SKM-1 (cell line): ENCODE results near the gene ADGRD1.

Experiments used
- DNase-seq: peaks from one replicate; lab custom pipeline; 2025; ENCODE audit not compliant: unreplicated experiment; lab: John Stamatoyannopoulos, UW

Gene ADGRD1

DNA sequence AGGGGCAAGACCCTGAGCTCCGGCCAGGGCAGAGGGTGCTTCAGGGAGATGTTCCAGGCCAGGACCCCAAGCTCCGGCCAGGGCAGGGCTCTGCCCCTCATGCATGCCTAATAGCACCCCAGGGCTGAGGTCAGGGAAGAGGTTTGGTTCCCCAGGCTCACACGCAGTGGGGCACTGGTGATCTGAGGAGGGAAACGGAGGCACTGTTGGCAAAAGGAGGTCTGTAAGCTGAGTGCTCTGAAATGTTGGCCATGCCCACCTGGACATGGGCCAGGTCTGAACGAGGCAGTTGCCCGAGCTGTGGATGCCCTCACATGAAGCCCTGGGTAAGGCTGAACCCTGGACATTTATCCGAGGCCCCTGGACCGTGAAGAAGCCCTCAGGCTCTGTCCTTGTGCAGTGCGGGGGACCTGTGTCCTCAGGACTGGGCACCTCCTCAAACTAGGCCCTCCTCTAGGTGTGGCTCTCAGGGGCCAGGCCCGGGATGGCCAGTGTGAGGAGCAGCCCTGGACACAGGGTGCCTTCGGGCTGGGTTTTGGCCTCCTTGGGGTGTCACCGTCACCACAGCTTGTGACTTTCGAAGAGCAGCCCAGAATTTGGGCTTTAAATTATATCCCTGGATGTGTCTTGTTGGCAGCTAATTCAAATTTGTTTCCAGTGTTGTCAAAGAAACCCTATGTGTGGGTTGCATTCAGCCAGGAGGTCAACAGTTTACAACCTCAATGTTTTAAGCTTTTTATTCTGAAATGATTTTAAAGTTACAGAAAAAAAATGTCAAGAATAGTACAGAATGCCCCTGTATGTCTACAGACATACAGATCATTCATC lies 66.8 kb downstream of the ADGRD1 start:
- no peak for DNase-seq

- no peak for DNase-seq
These were observed 67.4 kb downstream of the ADGRD1 start for GRCh38 chr12:131021154-131021541.

DNA sequence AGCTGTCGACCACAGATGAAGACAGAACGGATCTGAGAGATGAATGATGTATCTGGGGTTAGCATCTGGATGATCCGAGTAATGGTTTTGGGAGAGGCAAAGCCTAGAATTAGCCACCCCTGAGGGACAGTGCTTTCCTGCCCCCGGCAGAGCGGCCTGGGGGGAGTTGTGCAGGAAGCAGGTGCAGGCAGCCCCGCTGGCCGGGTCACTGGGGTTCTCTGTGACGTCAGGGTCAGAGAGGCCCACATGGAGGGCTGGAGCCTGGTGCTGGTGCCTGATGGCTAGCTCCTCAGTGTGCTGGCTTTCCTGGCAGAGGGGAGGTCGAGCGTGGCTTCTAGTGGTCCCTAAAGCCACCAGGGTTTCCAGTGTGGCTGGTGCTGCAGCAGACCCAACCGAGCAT lies 70.3 kb downstream of the ADGRD1 start:
- DNase-seq, result no peak

DNA sequence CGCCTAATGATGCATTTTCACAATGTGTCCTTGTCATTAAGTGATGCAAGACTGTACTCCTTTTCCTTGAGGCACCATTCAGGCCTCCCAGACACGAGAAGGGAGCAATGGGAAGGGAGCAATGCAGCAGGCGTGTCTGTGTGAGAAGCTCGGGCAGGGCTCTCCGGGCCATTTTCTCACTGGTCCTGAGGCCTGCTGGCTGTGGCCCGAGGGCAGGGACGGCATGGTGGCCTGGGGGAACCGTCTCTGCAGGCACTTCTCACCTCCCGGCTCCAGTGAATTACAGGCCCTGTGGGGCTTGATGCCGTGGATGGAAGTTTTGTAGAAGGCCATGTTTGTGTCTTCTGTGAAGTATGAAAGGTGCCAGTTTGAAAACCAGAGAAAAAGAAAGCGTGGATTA lies 71.0 kb downstream of the ADGRD1 start:
- DNase-seq, result no peak

GRCh38 chr12:131025234-131025633 lies 71.5 kb downstream of the ADGRD1 start:
- DNase-seq, result no peak

- no peak for DNase-seq
These were observed 72.4 kb downstream of the ADGRD1 start for GRCh38 chr12:131025939-131026702.

- no peak for DNase-seq
These were observed 73.0 kb downstream of the ADGRD1 start for GRCh38 chr12:131026754-131027153.

GRCh38 chr12:131027264-131027663 lies 73.6 kb downstream of the ADGRD1 start:
- DNase-seq, result no peak

- DNase-seq, result no peak
These were observed 74.3 kb downstream of the ADGRD1 start for GRCh38 chr12:131027876-131028586.

DNA sequence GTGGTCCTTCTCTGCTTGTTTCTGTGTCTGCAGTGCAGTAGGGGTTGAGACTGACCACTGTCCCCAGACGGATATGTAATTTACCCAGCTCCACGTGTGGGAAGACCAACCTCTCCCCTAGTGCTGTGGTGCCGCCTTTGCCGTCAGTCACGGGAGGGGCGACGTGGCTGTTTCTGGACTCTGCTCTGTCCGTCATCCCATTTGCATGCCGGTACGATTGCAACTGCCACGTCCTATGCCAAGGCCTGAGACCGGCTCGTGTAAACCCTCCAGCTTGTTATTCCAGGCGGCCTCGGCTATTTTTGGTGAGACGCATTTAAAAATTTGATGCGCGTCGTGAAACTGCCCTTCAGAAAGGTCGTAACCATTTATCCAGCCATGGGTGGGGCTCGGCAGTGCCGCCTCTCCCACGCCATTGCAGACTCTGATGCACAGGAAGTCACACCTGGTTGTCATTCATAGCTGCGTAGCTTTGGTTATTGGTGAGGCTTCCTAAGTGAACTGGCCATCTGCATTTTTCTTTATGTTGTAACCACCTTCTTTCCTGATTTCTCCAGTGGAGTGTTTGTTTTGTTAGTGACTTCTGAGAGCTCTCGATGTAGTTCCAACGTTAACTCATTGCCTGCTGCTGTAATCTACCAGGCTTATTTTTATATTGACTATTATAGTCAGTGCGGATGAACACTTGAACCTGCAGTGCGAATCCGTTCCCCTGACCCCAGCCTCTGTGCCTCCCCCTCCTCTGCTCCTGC lies 75.1 kb downstream of the ADGRD1 start:
- DNase-seq, result no peak

- no peak for DNase-seq
These were observed 77.0 kb downstream of the ADGRD1 start for GRCh38 chr12:131030472-131031328.

DNA sequence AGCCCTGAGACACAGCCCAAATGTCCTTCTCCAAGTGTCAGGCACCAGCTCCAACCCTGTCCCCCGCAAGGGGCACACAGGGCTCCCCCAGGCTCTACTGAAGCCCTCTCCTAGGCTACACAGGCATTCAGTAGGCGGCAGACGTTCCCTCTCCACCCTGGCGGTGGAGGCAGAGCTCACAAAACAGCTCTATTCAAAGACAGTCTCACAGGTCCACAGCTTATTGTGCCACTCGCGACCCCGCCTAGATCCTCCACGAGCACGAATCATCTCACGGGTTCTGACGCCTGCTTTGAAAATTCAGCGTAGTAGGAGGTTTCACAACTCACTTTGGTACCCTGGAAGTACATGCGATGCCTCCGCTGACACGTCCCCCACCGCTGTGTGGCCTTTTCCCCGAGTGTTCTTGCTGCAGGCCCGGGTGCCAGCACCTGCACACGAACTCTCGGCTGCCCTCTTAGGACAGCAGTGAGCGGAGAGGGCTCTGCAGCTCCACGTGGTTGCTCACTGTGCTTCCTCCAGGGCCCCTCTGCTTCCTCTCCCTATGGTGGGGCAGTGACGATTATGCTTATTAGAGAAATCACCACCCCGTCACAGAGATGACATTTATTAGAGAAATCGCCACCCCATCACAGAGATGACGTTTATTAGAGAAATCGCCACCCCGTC lies 78.5 kb downstream of the ADGRD1 start:
- DNase-seq, result no peak

DNA sequence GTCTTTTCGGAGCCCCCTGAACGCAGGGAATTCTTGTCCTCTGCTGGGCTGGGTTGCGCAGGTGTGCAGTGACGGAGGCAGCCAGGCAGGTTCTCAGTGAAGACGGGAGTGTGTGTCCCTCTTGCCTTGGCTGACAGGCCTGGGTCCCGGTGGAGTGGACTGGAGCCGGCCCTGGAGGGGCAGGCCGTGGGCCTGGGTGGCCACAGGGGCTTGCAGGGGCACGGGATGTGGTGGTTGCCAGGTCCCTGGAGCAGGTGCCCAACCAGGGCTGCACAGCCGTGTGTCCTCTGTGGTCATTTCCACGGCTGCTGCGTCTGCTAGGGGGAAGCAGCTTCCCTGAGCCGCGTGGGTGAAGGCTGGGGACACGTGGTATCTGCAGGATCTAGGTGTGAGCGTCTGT lies 79.8 kb downstream of the ADGRD1 start:
- no peak for DNase-seq

- DNase-seq, result no peak
These were observed 80.3 kb downstream of the ADGRD1 start for GRCh38 chr12:131033886-131034482.

GRCh38 chr12:131034631-131035244 lies 81.0 kb downstream of the ADGRD1 start:
- no peak for DNase-seq

DNA sequence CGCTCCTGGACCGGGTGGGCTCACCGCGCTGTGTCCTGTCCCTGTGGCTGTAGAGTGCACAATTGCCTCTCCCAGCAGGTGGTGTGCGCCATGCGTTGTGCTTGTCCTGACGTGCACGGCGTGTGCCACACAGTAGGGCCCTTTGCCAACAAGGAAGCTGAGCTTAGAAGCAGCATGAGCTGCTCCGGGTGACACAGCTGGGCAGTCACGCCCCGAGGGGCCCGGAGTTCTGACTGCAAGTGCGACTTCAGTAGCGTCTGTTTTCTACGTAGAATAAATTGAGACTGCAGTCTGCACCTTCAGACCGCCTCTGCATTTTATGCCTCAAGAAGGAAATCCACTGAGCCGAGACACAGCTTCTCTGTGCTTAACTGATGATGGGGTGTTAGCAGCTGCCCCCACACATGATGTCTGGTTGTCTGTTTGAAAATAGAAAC lies 81.6 kb downstream of the ADGRD1 start:
- DNase-seq, result no peak

GRCh38 chr12:131038159-131038558 lies 84.5 kb downstream of the ADGRD1 start:
- no peak for DNase-seq
